Measurements from ENCODE around the gene CDH4. TPM values are rescaled to one million over a fixed set of nuclear protein-coding genes. Genes with fewer than 3 reads are reported as not detected.

The CDH4 gene
- polyA plus RNA-seq, 1 donor (not counting 4 experiments of a cell fraction or from before 2014, with no cell fraction given) = 2.2 TPM

DNA sequence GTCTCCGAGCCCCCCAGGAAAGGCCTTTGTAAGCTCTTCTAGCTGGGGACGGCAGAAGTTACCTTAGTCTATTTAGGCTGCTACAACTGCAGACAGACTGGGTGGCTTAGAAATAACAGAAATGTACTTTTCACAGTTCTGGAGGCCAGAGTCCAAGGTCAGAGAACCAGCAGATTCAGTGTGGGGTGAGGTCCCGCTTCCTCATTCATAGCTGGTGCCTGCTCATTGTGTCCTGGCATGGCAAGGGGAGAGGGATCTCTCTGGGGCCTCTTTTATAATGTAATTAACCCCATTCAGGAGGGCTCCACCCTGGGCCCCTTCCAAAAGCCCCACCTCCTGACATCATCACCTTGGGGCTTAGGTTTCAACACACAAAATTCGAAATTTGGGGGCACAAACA is 315.1 kb downstream of the CDH4 start:
- Histone ChIP-seq H3K9me3 (ENCODE audit: control insufficient read depth, low read depth, low read length) (no peaks in the 10 kb centered on the region), H3K4me2 (ENCODE audit: control insufficient read depth, extremely low read depth, insufficient read depth, low read depth, low read length) (no peak overlapping the region), H3K79me2 (ENCODE audit: control insufficient read depth, insufficient read depth, low read length) (no peaks in the 10 kb centered on the region), H3K36me3 (ENCODE audit: control insufficient read depth in 2 of 2, extremely low read depth in 1 of 2, insufficient read depth in 2 of 2, low read length in 2 of 2) (no peaks in the 10 kb centered on the region), H2AFZ (ENCODE audit: control insufficient read depth, low read length) (no peak overlapping the region), H3K27me3 (ENCODE audit: control insufficient read depth, extremely low read depth, insufficient read depth, low read length) (no peaks in the 10 kb centered on the region), H3K27ac (ENCODE audit: control insufficient read depth, insufficient read depth, low read length) (no peak overlapping the region), H3K9ac (ENCODE audit: control insufficient read depth, extremely low read depth, insufficient read depth, low read length) (no peak overlapping the region), H3K4me1 (ENCODE audit: control insufficient read depth, extremely low read depth, insufficient read depth, low read length) (no peaks in the 10 kb centered on the region), H3K9me1 (ENCODE audit: control insufficient read depth, extremely low read depth, insufficient read depth, low read length) (no peaks in the 10 kb centered on the region), H3K4me3 (ENCODE audit: control insufficient read depth in 2 of 3, extremely low read depth in 1 of 3, insufficient read depth in 2 of 3, low read depth in 1 of 3, low read length in 3 of 3) (no peak overlapping the region), H4K20me1 (ENCODE audit: control insufficient read depth, extremely low read depth, insufficient read depth, low read length) (peaks cover 2% of the 10 kb centered on the region)
- dilution Hi-C loops (cut with MboI; ENCODE audit: extremely low pct_ligation_motif_present, low sequenced_read_pairs) = no loop called here
- FAIRE-seq (no peak), DNase-seq (ENCODE audit: low read depth, low spot score) (no peak)
- no peak for TF ChIP-seq EZH2 (IDR thresholded peaks at IDR 0.05; ENCODE audit: low read length)
- TF ChIP-seq, protein P1, sequence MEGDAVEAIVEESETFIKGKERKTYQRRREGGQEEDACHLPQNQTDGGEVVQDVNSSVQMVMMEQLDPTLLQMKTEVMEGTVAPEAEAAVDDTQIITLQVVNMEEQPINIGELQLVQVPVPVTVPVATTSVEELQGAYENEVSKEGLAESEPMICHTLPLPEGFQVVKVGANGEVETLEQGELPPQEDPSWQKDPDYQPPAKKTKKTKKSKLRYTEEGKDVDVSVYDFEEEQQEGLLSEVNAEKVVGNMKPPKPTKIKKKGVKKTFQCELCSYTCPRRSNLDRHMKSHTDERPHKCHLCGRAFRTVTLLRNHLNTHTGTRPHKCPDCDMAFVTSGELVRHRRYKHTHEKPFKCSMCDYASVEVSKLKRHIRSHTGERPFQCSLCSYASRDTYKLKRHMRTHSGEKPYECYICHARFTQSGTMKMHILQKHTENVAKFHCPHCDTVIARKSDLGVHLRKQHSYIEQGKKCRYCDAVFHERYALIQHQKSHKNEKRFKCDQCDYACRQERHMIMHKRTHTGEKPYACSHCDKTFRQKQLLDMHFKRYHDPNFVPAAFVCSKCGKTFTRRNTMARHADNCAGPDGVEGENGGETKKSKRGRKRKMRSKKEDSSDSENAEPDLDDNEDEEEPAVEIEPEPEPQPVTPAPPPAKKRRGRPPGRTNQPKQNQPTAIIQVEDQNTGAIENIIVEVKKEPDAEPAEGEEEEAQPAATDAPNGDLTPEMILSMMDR (optimal IDR thresholded peaks at IDR 0.05 in 1 of 3, IDR thresholded peaks at IDR 0.05 in 1 of 3, conservative IDR thresholded peaks at IDR 0.05 in 1 of 3; ENCODE audit: extremely low read depth in 1 of 3, insufficient read depth in 2 of 3, low read length in 3 of 3) = no peak

DNA sequence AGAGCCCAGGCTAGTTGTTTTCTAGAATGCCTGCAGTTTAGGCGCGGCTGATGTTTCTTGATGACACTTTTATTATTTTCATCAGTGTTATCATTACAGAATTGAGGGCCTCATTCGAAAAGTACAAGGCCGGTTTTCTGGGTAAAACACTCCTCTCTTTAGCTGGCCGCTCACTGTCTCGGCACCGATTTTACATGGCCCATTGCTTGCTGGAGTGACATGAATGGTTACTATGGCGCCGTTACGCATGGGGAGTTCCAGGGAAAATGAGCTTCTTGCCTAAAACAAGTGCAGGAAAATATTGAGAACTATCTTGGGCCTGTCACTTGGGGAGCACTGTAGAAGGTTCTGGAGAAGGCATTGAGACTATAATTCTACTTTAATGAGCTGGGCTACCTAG is 317.8 kb downstream of the CDH4 start:
- Histone ChIP-seq H4K20me1 (ENCODE audit: control insufficient read depth, extremely low read depth, insufficient read depth, low read length) (peaks cover 2% of the 10 kb centered on the region), H3K9ac (ENCODE audit: control insufficient read depth, extremely low read depth, insufficient read depth, low read length) (no peak overlapping the region), H3K9me3 (ENCODE audit: control insufficient read depth, low read depth, low read length) (no peaks in the 10 kb centered on the region), H3K9me1 (ENCODE audit: control insufficient read depth, extremely low read depth, insufficient read depth, low read length) (no peaks in the 10 kb centered on the region), H3K27me3 (ENCODE audit: control insufficient read depth, extremely low read depth, insufficient read depth, low read length) (no peaks in the 10 kb centered on the region), H2AFZ (ENCODE audit: control insufficient read depth, low read length) (no peak overlapping the region), H3K36me3 (ENCODE audit: control insufficient read depth in 2 of 2, extremely low read depth in 1 of 2, insufficient read depth in 2 of 2, low read length in 2 of 2) (no peaks in the 10 kb centered on the region), H3K27ac (ENCODE audit: control insufficient read depth, insufficient read depth, low read length) (no peak overlapping the region), H3K4me2 (ENCODE audit: control insufficient read depth, extremely low read depth, insufficient read depth, low read depth, low read length) (no peak overlapping the region), H3K4me1 (ENCODE audit: control insufficient read depth, extremely low read depth, insufficient read depth, low read length) (no peaks in the 10 kb centered on the region), H3K79me2 (ENCODE audit: control insufficient read depth, insufficient read depth, low read length) (no peaks in the 10 kb centered on the region), H3K4me3 (ENCODE audit: control insufficient read depth in 2 of 3, extremely low read depth in 1 of 3, insufficient read depth in 2 of 3, low read depth in 1 of 3, low read length in 3 of 3) (no peak overlapping the region)
- dilution Hi-C loops (cut with MboI; ENCODE audit: extremely low pct_ligation_motif_present, low sequenced_read_pairs) = no loop called here
- FAIRE-seq (no peak), DNase-seq (ENCODE audit: low read depth, low spot score) (no peak)
- TF ChIP-seq, protein P1 (optimal IDR thresholded peaks at IDR 0.05 in 1 of 3, IDR thresholded peaks at IDR 0.05 in 1 of 3, conservative IDR thresholded peaks at IDR 0.05 in 1 of 3; ENCODE audit: extremely low read depth in 1 of 3, insufficient read depth in 2 of 3, low read length in 3 of 3) = no peak
- TF ChIP-seq EZH2 (IDR thresholded peaks at IDR 0.05; ENCODE audit: low read length) = no peak

All from keratinocyte (primary cell).